ENCODE measurements around the gene SPATC1L.

SPATC1L gene

DNA sequence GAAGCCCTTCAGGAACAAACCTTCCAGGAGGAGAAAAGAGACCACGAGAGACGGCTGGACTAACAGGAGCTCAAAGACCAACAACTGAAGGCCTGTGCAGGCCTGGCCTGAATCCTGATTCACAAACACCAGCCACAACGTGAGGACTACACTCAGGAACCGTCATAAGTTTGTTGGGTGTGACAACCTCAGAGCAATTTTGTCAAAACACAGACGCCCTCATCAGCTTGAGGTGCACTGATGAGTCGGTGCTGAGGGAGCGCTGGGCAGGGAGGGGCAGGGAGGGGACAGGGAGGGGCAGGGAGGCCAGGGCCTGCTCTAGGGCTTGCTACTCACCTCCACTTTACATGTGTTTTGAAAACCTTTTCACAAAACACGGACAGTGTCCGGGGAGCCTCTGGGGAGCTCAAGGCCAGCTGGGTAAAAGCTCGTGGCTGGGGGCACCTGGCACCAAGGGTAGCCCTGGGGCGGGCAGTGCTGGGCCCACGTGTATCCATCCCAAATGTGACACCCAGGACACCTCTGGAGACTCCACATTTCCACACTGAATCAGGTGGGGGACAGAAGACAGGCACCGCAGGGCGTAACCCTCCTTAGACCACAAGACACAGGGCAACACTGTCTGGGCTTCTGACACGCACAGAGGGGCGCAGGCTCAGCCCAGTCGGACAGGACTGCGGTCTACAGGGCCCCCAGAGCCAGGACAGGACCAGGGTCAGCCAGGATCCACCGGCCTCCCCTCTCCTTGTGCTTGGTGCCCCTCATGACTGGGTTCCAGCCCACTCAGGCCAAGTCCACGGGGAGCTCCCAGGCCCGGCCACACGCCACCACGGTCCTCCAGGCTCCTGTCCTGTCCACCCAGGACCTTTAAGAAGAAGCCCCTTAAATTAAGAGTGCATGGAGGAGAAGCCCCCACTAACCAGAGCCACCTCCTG, 27.8 kb upstream of the SPATC1L start:
- TF ChIP-seq FOXK2 (IDR thresholded peaks at IDR 0.05) (no peak), ZNF384 (IDR thresholded peaks at IDR 0.05) (no peak), TARDBP (IDR thresholded peaks at IDR 0.05) (no peak), SP1 (IDR thresholded peaks at IDR 0.05) (no peak), SUZ12 (IDR thresholded peaks at IDR 0.05) (no peak), ELF4 (IDR thresholded peaks at IDR 0.05) (no peak), BHLHE40 (IDR thresholded peaks at IDR 0.05; ENCODE audit: borderline replicate concordance) (no peak), L3MBTL2 (conservative IDR thresholded peaks at IDR 0.05) (no peak), CTBP1 (IDR thresholded peaks at IDR 0.05; ENCODE audit: borderline replicate concordance) (no peak), FOXM1 (IDR thresholded peaks at IDR 0.05; ENCODE audit: borderline replicate concordance) (no peak), ARNT (IDR thresholded peaks at IDR 0.05) (no peak), FOXA1 (IDR thresholded peaks at IDR 0.05) (no peak), LEF1 (IDR thresholded peaks at IDR 0.05; ENCODE audit: borderline replicate concordance) (no peak)
- TF ChIP-seq, protein P1, sequence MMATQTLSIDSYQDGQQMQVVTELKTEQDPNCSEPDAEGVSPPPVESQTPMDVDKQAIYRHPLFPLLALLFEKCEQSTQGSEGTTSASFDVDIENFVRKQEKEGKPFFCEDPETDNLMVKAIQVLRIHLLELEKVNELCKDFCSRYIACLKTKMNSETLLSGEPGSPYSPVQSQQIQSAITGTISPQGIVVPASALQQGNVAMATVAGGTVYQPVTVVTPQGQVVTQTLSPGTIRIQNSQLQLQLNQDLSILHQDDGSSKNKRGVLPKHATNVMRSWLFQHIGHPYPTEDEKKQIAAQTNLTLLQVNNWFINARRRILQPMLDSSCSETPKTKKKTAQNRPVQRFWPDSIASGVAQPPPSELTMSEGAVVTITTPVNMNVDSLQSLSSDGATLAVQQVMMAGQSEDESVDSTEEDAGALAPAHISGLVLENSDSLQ (IDR thresholded peaks at IDR 0.05) = no peak
- DNase-seq (ENCODE audit: extremely low spot score) = no peak
- POLR2A ChIA-PET = no interaction called here
- CTCF ChIA-PET = no interaction called here

GRCh38 chr21:46211376-46211775, 27.1 kb upstream of the SPATC1L start:
- TF ChIP-seq BHLHE40 (IDR thresholded peaks at IDR 0.05; ENCODE audit: borderline replicate concordance) = no peak
- no peak for TF ChIP-seq HDGF (IDR thresholded peaks at IDR 0.05; ENCODE audit: borderline replicate concordance)
- TF ChIP-seq SP1 (IDR thresholded peaks at IDR 0.05) = no peak
- no peak for TF ChIP-seq FOXM1 (IDR thresholded peaks at IDR 0.05; ENCODE audit: borderline replicate concordance)
- TF ChIP-seq TARDBP (IDR thresholded peaks at IDR 0.05) = no peak
- no peak for TF ChIP-seq NFRKB (IDR thresholded peaks at IDR 0.05)
- no peak for TF ChIP-seq L3MBTL2 (conservative IDR thresholded peaks at IDR 0.05)
- TF ChIP-seq, protein P1 (IDR thresholded peaks at IDR 0.05) = no peak
- TF ChIP-seq ELF4 (IDR thresholded peaks at IDR 0.05) = no peak
- no peak for TF ChIP-seq CTBP1 (IDR thresholded peaks at IDR 0.05; ENCODE audit: borderline replicate concordance)
- no peak for TF ChIP-seq SUZ12 (IDR thresholded peaks at IDR 0.05)
- TF ChIP-seq ARNT (IDR thresholded peaks at IDR 0.05) = no peak
- TF ChIP-seq FOXA1 (IDR thresholded peaks at IDR 0.05) = no peak
- no peak for TF ChIP-seq LEF1 (IDR thresholded peaks at IDR 0.05; ENCODE audit: borderline replicate concordance)
- CTCF ChIA-PET = no interaction called here

DNA sequence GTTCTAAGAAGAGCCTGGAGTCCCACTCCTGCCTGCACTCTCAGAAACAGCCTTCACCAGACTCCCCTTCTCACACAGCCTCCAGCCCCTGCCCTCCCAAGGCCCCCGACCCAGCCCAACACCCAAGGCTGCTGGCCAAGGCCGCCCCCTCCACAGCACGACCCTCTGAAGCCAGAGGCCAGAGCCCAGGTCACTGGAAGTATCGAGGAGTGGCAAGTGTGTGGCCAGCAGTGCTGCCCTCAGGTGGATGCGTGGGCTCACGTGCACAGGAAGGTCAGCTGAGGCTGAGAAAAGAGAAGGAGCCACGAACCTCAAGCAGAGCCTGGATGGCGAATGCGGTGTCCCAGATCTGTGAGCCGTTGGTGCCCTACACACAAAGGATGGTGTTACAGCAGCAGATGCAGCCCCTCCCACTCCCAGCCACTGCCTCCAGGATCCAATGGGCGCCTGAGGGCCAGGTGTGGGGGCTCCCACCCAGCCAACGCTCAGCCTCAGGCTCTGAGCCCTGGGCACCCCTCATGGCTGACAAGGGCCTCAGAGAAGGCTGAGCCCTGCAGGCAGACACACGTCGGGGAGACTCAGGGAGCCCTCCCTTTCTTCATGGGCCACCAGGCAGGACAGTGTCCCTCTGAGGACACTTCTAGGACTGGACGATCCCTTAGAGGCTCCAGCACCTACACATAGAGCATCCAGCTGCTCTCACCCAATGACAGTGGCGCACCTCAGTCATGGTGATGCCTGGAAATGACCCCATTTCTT, 26.3 kb upstream of the SPATC1L start:
- DNase-seq (ENCODE audit: extremely low spot score) = no peak
- ChIA-PET POLR2A (no interaction called here), CTCF (no interaction called here)
- TF ChIP-seq FOXK2 (IDR thresholded peaks at IDR 0.05) = no peak
- TF ChIP-seq ARNT (IDR thresholded peaks at IDR 0.05) = no peak
- no peak for TF ChIP-seq ELF4 (IDR thresholded peaks at IDR 0.05)
- no peak for TF ChIP-seq TARDBP (IDR thresholded peaks at IDR 0.05)
- TF ChIP-seq HDGF (IDR thresholded peaks at IDR 0.05; ENCODE audit: borderline replicate concordance) = no peak
- no peak for TF ChIP-seq FOXM1 (IDR thresholded peaks at IDR 0.05; ENCODE audit: borderline replicate concordance)
- no peak for TF ChIP-seq ZNF384 (IDR thresholded peaks at IDR 0.05)
- no peak for TF ChIP-seq NFRKB (IDR thresholded peaks at IDR 0.05)
- no peak for TF ChIP-seq LEF1 (IDR thresholded peaks at IDR 0.05; ENCODE audit: borderline replicate concordance)
- no peak for TF ChIP-seq CTBP1 (IDR thresholded peaks at IDR 0.05; ENCODE audit: borderline replicate concordance)
- TF ChIP-seq L3MBTL2 (conservative IDR thresholded peaks at IDR 0.05) = no peak
- TF ChIP-seq SP1 (IDR thresholded peaks at IDR 0.05) = no peak
- no peak for TF ChIP-seq BHLHE40 (IDR thresholded peaks at IDR 0.05; ENCODE audit: borderline replicate concordance)
- TF ChIP-seq FOXA1 (IDR thresholded peaks at IDR 0.05) = no peak

More at GRCh38 chr21:46211376-46211775, 27.1 kb upstream of the SPATC1L start:
- DNase-seq (ENCODE audit: extremely low spot score) = no peak
- POLR2A ChIA-PET = no interaction called here

GRCh38 chr21:46208761-46209721, 24.8 kb upstream of the SPATC1L start:
- TF ChIP-seq ELF4 (IDR thresholded peaks at IDR 0.05) (no peak), SP1 (IDR thresholded peaks at IDR 0.05) (no peak), HDGF (IDR thresholded peaks at IDR 0.05; ENCODE audit: borderline replicate concordance) (no peak), SUZ12 (IDR thresholded peaks at IDR 0.05) (no peak), FOXM1 (IDR thresholded peaks at IDR 0.05; ENCODE audit: borderline replicate concordance) (no peak), ZNF384 (IDR thresholded peaks at IDR 0.05) (no peak), FOXA1 (IDR thresholded peaks at IDR 0.05) (no peak), BHLHE40 (IDR thresholded peaks at IDR 0.05; ENCODE audit: borderline replicate concordance) (no peak), CTBP1 (IDR thresholded peaks at IDR 0.05; ENCODE audit: borderline replicate concordance) (no peak), TARDBP (IDR thresholded peaks at IDR 0.05) (no peak), NFRKB (IDR thresholded peaks at IDR 0.05) (no peak), FOXK2 (IDR thresholded peaks at IDR 0.05) (no peak), L3MBTL2 (conservative IDR thresholded peaks at IDR 0.05) (no peak)
- CTCF ChIA-PET = no interaction called here
- POLR2A ChIA-PET = no interaction called here
- DNase-seq (ENCODE audit: extremely low spot score) = no peak

Data from HEK293T (cell line).